Liver (tissue), 9 donors: ENCODE data around the gene ARL13B. TPM values are rescaled to one million over a fixed set of nuclear protein-coding genes. Genes with fewer than 3 reads are reported as not detected.
A peak's percentile ranks its signal among the peaks of the same experiment; 100 is the strongest.

Experiments used
- DNase-seq: peaks from one replicate; pipeline ENCODE4 v3.0.0-alpha.2; 2017; ENCODE audit warnings: low spot score
- H3K27ac ChIP-seq, 2 donors: one replicate each; pipeline ENCODE4 v1.7.0; 2013; ENCODE audit warnings: inconsistent platforms in 2 of 2, low read length in 2 of 2, control low read depth in 1 of 2, low read depth in 1 of 2, mild to moderate bottlenecking in 1 of 2
- H3K27me3 ChIP-seq, 4 donors: one replicate each; pipeline versions ENCODE4 v1.6.1 to v1.7.0; 2013; ENCODE audit warnings: low read length in 3 of 4, inconsistent platforms in 1 of 4, mild to moderate bottlenecking in 1 of 4, moderate library complexity in 1 of 4; ENCODE audit not compliant: control insufficient read depth in 4 of 4, insufficient read depth in 4 of 4
- H3K36me3 ChIP-seq, 4 donors: one replicate each; pipeline versions ENCODE4 v1.6.1 to v1.7.0; 2013; ENCODE audit warnings: low read length in 3 of 4, mild to moderate bottlenecking in 3 of 4, low read depth in 1 of 4, moderate library complexity in 1 of 4; ENCODE audit not compliant: control insufficient read depth in 4 of 4, insufficient read depth in 3 of 4
- H3K4me1 ChIP-seq, 4 donors: one replicate each; pipeline versions ENCODE4 v1.6.1 to v1.7.0; 2013; ENCODE audit warnings: low read length in 3 of 4, mild to moderate bottlenecking in 3 of 4, moderate library complexity in 1 of 4; ENCODE audit not compliant: control insufficient read depth in 4 of 4, insufficient read depth in 4 of 4
- H3K4me3 ChIP-seq, 3 donors: one replicate each; pipeline versions ENCODE4 v1.6.1 to v1.7.0; 2013; ENCODE audit warnings: low read length in 3 of 3, control low read depth in 1 of 3, low read depth in 1 of 3, mild to moderate bottlenecking in 1 of 3
- H3K9ac ChIP-seq, 2 donors: one replicate each; pipeline ENCODE4 v1.7.0; 2013; ENCODE audit warnings: low read length in 2 of 2, mild to moderate bottlenecking in 2 of 2, moderate library complexity in 2 of 2, control low read depth in 1 of 2, low read depth in 1 of 2
- H3K9me3 ChIP-seq, 4 donors: one replicate each; pipeline versions ENCODE4 v1.6.1 to v1.7.0; 2013; ENCODE audit warnings: low read length in 3 of 4; ENCODE audit not compliant: control insufficient read depth in 4 of 4
- EGR1 ChIP-seq, 2 donors: IDR thresholded peaks; 2 replicates each; pipeline ENCODE4 v1.6.1; 2016 to 2018; ENCODE audit warnings: antibody characterized with exemption in 2 of 2, low read depth in 2 of 2
- FOXA1 ChIP-seq: IDR thresholded peaks from 2 replicates; pipeline ENCODE4 v1.6.1; 2016; ENCODE audit warnings: antibody characterized with exemption
- RAD21 ChIP-seq, 2 donors: IDR thresholded peaks; 2 replicates each; pipeline ENCODE4 v1.6.1; 2016; ENCODE audit warnings: antibody characterized with exemption in 2 of 2, mild to moderate bottlenecking in 2 of 2
- ZBTB33 ChIP-seq: IDR thresholded peaks from 2 replicates; pipeline ENCODE4 v1.6.1; 2016; ENCODE audit warnings: antibody characterized with exemption
- WGBS: extraction: QIAGEN DNeasy Blood & Tissue Kit; methylation state at CpG from one replicate; pipeline ENCODE4 v1.1.7; 2013; 5-methylcytosine and 5-hydroxymethylcytosine counted together
- polyA plus RNA-seq, 2 donors: library from polyadenylated mRNA; stranded (reverse) in 1 of 2; unstranded in 1 of 2; fragments of 200-250 nt in 1 of 2; fragments of >200 nt in 1 of 2; fragmentation: Nextera tagmentation in 1 of 2; extraction: Ambion mirVana in 1 of 2; gene quantifications; one replicate each; pipeline versions ENCODE4 v1.2.1 to v1.2.3, GENCODE V29; 2013 to 2015
- total RNA-seq, 2 donors: library from RNA; depleted of rRNA; stranded (reverse); fragments of >200 nt; gene quantifications; one replicate each; pipeline ENCODE4 v1.2.3, GENCODE V29; 2014
- TF ChIP-seq, protein P1 (sequence below): IDR thresholded peaks from 2 replicates; pipeline ENCODE4 v1.6.1; 2016; ENCODE audit warnings: antibody characterized with exemption
- TF ChIP-seq, protein P2 (sequence below): fragments of 150-350 bp; IDR thresholded peaks from 2 replicates; pipeline ENCODE4 v1.5.1; 2017; ENCODE audit warnings: improper control_type of control experiment, low read depth, low read length; ENCODE audit not compliant: missing input control
- donor health status: healthy.
- donor health status: healthy.
- donor health status: healthy.
- donor health status: healthy.
- donor health status: healthy.

The ARL13B gene
- total and polyA plus RNA-seq, 4 donors = 3.0 to 5.8 (median 3.5) TPM

GRCh38 chr3:94066506-94067500 lies 86.8 kb downstream of the ARL13B start:
- H3K4me3 ChIP-seq = no peak overlapping the region
- H3K4me1 ChIP-seq = peaks cover 0 to 22% (median 13%) of the 10 kb centered on the region in 4 donors
- H3K27me3 ChIP-seq = no peaks in the 10 kb centered on the region
- no peak for DNase-seq
- 82% methylated on average over 6 of the region's 6 CpGs for WGBS
- TF ChIP-seq ZBTB33 = no peak
- no peaks in the 10 kb centered on the region for H3K9me3 ChIP-seq
- H3K27ac ChIP-seq = no peak overlapping the region
- no peak overlapping the region for H3K9ac ChIP-seq
- H3K36me3 ChIP-seq = peaks cover 0 to 3% (median 2%) of the 10 kb centered on the region in 4 donors

- H3K4me1 ChIP-seq = peaks cover 0 to 6% (median 2%) of the 10 kb centered on the region in 4 donors
These were observed 89.3 kb downstream of the ARL13B start for GRCh38 chr3:94069194-94069813.

More at GRCh38 chr3:94069194-94069813, 89.3 kb downstream of the ARL13B start:
- WGBS = 27% methylated on average over 4 of the region's 4 CpGs
- Histone ChIP-seq H3K4me3 (no peak overlapping the region), H3K27me3 (no peaks in the 10 kb centered on the region), H3K27ac (no peak overlapping the region), H3K9ac (no peak overlapping the region), H3K36me3 (peaks cover 2 to 8% (median 3%) of the 10 kb centered on the region in 4 donors), H3K9me3 (no peaks in the 10 kb centered on the region)
- DNase-seq = no peak
- TF ChIP-seq ZBTB33 (no peak), FOXA1 (no peak), RAD21 (IDR thresholded peaks at IDR 0.05) (peak; percentile 78 to 83), EGR1 (IDR thresholded peaks at IDR 0.05; ENCODE audit: low read depth in 2 of 2) (no peak)
- TF ChIP-seq, protein P1, sequence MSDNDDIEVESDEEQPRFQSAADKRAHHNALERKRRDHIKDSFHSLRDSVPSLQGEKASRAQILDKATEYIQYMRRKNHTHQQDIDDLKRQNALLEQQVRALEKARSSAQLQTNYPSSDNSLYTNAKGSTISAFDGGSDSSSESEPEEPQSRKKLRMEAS = no peak
- TF ChIP-seq, protein P2, sequence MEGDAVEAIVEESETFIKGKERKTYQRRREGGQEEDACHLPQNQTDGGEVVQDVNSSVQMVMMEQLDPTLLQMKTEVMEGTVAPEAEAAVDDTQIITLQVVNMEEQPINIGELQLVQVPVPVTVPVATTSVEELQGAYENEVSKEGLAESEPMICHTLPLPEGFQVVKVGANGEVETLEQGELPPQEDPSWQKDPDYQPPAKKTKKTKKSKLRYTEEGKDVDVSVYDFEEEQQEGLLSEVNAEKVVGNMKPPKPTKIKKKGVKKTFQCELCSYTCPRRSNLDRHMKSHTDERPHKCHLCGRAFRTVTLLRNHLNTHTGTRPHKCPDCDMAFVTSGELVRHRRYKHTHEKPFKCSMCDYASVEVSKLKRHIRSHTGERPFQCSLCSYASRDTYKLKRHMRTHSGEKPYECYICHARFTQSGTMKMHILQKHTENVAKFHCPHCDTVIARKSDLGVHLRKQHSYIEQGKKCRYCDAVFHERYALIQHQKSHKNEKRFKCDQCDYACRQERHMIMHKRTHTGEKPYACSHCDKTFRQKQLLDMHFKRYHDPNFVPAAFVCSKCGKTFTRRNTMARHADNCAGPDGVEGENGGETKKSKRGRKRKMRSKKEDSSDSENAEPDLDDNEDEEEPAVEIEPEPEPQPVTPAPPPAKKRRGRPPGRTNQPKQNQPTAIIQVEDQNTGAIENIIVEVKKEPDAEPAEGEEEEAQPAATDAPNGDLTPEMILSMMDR = peak; percentile 53
